Astrocyte of the hippocampus (primary cell): ENCODE measurements around the gene RRP9.
"Not testable (repeated sequence)": the region's sequence is repeated elsewhere in the genome, so short reads cannot be mapped to it uniquely, and the experiment has no call there.

ENCODE experiments used
- DNase-seq: peaks from one replicate; pipeline ENCODE4 v3.0.0; 2011; ENCODE audit warnings: low read depth, low spot score

The RRP9 gene, protein sequence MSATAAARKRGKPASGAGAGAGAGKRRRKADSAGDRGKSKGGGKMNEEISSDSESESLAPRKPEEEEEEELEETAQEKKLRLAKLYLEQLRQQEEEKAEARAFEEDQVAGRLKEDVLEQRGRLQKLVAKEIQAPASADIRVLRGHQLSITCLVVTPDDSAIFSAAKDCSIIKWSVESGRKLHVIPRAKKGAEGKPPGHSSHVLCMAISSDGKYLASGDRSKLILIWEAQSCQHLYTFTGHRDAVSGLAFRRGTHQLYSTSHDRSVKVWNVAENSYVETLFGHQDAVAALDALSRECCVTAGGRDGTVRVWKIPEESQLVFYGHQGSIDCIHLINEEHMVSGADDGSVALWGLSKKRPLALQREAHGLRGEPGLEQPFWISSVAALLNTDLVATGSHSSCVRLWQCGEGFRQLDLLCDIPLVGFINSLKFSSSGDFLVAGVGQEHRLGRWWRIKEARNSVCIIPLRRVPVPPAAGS

DNA sequence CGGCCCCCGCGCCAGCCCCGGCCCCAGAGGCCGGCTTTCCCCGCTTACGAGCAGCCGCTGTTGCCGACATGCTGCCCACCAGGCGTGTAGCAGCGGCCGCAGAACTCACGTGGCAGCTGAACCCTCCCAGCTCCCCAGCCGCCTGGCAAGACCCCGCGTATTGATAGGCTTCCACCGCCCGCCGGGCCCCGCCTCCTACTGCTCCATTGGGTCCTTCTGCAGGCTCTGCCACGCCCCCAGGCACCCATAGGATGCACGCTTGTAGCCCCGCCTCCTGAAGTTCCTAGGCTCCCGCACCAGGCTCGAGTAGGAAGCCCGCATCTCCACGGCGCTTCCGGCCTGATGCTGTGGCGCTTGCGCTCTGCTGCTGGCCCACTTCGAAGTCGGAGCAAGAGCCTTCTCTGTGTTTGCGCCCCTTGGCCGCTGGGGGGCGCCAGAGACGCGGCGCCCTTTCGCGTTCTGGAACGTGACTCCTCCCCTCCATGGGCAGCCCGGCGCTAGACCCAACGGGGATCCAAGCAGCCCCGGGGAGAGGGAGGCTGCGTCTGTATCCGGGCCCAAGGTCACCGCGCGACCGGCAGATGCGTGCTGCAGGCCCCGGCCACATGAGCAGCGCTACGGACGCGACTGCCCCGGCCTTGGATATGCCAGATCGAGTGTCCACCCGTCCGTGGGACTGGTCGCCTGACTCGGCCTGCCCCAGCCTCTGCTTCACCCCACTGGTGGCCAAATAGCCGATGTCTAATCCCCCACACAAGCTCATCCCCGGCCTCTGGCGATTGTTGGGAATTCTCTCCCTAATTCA is at the start of gene RRP9, which contains the start of gene PARP3:
RRP9 (minus strand) TSS at position 107 of the 805 bp plus-strand sequence; CDS start at position 70, 37 bp downstream.
PARP3 (plus strand) TSS at position 566 of the 805 bp plus-strand sequence. CDS start 993 bp downstream, outside the sequence.
- DNase-seq = peak; percentile 100

DNA sequence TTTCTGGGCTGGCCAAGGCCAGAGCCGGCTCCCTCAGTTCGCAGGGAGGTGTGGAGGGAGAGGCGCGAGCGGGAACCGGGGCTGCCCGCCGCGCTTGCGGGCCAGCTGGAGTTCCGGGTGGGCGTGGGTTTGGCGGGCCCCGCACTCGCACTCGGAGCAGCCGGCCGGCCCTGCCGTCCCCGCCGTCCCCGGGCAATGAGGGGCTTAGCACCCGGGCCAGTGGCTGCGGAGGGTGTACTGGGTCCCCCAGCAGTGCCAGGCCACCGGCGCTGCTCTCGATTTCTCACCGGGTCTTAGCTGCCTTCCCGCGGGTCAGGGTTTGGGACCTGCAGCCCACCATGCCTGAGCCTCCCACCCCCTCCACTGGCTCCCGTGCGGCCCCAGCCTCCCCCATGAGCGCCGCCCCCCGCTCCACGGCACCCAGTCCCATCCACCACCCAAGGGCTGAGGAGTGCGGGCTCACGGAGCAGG is 48.8 kb upstream of the RRP9 start:
- DNase-seq = not testable (repeated sequence)

DNA sequence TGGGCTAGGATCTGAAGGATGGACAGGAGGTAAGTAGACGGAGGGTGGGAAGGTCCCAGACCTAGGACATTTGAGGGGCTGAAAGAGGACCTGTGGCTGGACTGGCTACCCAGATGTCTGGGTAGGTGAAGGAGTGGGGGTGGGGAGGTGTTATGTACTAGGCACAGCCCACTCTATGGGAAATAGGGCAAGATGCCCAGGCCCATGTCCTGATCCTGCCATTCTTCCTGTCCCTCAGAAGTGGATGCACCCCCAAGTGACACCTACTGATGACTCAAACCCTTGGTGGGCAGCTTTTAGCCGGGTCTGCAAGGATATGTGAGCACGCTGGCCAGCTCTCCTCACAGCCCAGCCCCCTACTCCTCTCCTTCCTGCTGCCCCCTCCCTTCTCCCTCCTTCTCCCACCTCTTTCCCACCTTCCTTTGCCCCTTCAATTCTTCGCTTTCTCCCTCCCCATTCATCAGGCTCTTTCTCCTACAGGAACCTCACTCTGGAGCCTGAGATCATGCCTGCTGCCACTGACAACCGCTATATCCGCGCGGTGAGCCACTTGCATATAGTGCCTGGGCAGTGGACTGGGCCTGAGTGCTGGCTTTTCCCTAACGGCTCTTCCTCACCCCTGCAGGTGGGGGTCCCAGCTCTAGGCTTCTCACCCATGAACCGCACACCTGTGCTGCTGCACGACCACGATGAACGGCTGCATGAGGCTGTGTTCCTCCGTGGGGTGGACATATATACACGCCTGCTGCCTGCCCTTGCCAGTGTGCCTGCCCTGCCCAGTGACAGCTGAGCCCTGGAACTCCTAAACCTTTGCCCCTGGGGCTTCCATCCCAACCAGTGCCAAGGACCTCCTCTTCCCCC is 46.8 kb upstream of the RRP9 start:
- no peak for DNase-seq

DNA sequence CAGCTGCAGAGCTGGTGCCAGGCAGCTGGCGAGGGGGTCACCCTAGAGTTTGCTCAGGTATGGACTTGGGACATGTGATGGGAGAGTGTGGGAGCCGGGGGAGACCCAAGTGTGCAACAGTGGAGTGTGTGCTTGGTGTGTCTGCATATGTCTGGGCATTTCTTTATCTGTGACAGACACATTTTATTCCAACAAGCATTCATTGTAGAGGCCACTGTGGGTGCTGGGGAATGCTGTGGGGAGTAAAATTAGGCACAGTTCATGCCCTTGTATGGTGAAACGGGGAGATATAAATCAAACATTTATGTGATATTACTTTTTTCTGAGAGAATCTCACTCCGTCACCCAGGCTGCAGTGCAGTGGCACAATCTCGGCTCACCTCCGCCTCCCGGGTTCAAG is 45.9 kb upstream of the RRP9 start:
- DNase-seq = no peak

DNA sequence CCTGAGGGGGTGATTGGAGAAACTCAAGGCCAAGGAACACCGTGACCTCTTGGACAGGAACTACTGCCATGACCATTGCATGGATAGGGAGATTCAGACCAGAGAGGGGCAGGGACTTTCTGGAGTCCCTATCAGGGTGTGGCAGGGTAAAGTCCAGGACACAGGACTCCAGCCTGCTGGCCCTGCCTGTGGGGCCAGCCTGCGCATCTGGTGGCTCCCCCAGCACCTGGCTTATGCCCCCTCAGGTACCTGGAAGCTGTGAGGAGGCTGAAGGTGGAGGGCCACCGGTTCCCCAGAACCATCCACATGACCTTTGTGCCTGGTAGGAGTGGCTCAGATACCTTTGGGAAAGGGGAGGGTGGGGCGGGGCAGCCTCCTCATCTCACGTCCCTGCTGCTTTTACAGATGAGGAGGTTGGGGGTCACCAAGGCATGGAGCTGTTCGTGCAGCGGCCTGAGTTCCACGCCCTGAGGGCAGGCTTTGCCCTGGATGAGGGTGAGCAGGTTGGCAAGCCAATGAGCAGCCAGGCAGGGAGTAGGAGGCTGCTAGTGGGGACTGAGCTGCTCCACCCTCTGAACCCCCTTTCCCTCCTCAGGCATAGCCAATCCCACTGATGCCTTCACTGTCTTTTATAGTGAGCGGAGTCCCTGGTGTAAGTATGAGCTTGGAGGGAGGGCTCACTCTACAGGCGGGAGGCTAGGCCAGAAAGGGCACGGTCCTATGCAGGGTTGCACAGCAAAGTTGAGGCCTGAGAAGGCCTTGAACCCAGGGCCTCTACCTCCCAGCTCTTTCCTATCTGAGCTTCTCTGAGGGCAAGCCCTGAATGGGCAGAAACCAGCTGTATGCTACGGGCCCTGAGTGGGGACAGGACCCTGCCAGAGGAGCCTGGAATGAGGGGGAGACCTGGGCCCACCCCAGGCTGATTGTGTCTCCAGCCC is 44.6 kb upstream of the RRP9 start:
- DNase-seq = no peak

DNA sequence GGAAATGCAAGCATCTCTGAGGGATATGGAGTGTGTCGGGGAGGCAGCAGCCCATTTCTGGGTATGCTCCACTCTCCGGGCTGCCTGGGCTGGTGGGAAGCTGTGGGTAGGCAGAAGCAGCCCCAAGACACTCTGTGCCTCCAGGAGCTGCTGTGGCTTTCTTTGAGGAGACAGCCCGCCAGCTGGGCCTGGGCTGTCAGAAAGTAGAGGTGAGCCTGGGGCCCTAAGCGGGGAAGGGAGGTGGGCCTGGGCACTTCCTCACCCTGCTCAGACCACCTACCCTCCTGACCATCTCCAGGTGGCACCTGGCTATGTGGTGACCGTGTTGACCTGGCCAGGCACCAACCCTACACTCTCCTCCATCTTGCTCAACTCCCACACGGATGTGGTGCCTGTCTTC is 43.4 kb upstream of the RRP9 start:
- no peak for DNase-seq

DNA sequence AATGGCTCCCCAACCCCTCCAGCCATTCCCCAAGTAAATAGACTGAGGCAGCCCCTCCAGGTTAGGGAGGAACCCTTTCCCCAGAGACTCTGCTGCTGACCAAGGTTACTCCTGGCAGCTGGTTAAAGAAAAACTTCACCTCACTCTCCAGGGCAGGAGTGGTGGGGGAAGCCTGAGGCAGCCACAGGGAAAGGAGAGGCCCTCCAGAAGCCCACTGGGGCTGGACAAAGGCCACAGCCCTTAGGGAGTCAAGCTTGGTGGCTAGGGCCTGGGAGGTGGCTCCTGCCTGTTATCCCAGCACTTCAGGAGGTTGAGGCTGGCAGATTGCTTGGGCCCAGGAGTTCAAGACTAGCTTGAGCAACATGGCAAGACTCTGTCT is 42.6 kb upstream of the RRP9 start:
- no peak for DNase-seq

DNA sequence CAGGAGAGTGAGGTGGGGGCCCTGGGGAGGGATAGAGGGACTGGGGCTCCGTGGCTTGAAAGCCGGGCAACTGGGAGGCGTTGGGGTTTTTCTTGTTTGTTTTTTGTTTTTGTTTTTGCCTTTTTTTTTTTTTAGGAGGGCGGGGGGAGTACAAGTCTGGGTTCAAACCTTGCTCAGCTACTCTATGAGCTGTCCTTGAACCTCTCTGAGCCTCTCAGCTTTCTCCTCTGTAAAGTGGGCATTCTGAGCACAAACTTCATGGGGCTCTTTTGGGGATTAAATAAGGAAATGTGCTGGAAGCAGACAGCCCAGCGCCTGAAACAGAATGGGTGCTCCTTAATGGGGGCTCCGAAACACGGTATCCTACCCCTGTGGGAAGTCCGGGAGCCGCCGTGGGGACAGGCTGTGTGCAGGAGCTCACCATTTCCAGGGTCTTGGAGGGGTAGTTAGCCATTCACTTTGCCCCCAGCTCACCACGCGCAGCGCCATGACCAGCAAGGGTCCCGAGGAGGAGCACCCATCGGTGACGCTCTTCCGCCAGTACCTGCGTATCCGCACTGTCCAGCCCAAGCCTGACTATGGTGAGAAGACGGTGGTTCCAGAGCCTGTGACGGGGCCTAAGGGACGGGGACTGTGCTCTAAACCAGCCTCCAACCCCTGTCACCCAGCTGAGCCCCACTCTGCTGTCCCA is 42.0 kb upstream of the RRP9 start:
- DNase-seq = no peak

DNA sequence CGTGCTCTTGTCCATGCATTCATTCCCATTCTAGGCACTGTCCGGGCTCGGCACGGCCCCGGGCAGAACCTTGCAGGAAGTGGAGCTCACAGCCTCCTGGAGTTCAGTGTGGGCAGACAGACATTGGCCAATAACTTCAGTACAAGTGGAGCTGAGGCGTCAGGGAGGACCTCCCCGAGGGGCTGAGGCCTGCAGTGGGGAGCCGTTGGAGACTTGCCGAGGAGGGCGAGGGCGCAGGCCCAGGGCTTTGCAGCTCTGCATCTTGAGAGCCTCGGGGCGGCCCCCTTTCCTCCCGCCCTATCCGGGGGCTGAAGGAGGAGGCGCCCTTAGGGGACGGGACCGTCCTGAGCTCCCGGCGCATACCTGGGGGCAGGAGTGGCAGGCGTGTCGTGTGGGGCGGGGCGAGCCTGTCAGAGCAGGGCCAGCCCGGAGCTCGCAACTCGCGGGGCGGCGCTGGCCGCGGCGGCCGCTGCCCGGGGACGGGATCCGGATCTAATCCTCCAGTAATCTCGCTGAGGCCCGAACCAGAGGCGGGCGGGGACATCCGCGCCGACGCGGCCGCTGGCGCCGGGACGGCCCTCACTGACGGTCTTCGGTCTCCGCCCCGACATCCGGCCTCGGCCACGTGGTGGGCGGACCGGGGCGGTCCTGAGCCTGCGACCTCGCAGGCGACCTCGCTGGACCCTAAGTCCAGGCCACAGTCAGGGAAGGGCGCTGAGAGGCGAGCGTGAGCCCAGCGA is 41.3 kb upstream of the RRP9 start, which contains the start of gene ACY1:
ACY1 (plus strand) TSS at position 698 of the 740 bp plus-strand sequence. CDS start 530 bp downstream, outside the sequence.
- peak; percentile 94 for DNase-seq

DNA sequence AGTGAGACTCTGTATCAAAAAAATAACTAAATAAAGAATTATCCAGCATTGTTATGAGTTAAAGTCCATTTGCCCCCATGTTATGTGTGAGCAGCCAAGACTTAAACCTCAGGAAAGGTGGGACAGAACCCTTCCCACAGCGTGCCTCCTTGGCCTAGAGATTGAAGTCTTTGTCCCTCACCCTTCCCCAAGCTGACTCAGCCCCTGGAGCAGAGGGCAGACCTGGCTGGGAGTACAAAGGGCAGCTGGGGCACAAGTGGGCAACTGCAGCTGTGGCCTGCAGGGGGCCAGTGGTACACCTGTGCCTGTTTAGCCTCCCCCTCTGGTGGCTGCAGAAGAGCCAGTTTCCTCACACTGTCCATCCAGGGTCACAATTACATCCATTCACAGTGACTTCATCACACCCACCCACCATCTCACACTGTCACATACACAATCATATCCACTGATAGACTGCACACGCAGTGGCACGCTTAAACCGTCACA is 40.7 kb upstream of the RRP9 start:
- peak; percentile 55 for DNase-seq

DNA sequence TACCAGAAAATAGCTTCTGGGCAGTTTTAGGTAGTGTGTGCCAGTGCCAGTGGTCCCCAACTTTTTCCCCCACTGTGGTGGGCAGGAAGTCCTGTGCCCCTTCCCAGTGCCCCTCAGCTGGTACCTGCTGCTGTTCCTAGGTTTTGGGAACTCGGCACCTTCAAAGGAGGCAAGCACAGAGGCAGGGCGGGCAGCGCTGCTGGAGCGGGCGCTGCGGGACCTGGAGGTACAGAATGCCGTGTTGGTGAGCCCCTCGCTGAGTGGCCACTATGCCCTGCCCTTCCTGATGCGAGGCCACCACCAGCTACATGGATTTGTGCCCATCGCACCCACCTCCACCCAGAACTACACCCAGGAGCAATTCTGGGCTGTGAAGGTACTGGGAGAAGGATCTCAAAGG is 38.5 kb upstream of the RRP9 start:
- DNase-seq = no peak

DNA sequence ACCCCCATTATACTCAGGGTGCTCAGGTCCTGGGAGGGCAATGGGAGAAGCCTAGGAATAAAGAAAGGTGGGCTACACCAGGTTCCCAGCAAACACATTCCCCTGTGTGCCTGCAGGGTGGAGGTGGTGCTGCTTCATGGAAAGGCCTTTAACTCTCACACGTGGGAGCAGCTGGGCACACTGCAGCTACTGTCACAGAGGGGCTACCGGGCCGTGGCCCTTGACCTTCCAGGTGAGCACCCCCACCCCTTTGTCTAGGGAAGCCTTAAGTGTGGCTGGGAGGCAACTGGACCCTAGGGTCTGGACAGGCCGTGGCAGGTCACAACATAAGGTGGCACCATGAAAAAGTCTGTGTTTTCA is 36.4 kb upstream of the RRP9 start:
- no peak for DNase-seq

DNA sequence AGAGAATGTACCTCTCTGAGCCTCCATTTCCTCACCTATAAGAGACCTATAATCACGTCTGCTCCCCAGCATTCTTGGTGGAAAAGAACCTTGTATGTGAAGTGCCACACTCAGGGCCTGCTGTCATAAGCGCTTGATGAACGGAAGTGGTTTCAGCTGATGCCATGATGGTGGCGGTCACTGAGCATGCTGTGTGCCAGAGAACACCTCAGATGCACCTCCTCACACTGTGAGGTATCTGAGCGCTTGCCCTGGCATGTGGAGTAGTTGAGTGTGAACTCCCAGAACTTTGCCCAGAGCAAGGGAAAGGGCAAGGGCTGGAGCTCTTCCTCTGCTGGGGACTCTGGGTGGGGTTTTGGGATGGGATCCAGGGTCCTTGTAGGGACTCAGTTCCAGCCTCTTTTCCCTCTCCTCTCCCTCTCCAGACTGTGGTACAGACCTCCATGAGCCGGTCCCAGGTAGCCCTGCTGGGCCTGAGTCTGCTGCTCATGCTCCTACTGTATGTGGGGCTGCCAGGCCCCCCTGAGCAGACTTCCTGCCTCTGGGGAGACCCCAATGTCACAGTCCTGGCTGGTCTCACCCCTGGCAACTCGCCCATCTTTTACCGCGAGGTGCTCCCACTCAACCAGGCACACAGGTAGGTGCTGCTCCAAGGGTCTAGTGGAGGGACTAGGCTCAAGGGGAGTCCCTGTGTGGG is 35.9 kb upstream of the RRP9 start:
- DNase-seq = no peak

DNA sequence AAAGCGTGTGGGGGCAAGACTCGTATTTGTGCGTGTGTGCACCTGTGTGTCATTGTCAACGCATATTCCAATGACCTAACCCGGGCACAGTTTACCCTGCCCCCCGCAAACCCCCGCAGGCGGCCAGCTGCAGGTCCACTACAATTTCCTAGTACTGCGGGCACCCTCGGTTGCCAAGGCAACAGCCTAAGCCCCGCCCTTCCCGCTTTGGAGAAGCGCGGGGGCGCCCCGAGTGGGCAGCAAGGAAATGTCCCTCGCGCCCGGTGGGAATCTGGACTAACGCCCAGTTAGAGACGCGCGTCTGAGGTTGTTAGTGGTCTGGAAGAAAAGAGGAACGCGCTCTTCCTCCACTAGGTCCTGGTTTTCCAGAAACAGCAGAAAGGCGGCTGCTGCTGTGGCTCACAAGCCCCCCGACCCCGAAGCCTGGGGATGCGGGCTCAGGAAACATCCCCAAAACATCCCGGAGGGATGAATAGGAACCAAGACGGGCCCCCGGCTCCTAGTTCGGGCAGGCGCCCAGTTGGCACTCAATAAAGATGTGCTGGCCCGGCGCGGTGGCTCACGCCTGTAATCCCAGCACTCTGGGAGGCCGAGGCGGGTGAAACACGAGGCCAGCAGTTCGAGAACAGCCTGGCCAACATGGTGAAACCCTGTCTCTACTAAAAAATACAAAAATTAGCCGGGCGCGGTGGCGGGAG is 34.3 kb upstream of the RRP9 start:
- DNase-seq = peak; percentile 89

DNA sequence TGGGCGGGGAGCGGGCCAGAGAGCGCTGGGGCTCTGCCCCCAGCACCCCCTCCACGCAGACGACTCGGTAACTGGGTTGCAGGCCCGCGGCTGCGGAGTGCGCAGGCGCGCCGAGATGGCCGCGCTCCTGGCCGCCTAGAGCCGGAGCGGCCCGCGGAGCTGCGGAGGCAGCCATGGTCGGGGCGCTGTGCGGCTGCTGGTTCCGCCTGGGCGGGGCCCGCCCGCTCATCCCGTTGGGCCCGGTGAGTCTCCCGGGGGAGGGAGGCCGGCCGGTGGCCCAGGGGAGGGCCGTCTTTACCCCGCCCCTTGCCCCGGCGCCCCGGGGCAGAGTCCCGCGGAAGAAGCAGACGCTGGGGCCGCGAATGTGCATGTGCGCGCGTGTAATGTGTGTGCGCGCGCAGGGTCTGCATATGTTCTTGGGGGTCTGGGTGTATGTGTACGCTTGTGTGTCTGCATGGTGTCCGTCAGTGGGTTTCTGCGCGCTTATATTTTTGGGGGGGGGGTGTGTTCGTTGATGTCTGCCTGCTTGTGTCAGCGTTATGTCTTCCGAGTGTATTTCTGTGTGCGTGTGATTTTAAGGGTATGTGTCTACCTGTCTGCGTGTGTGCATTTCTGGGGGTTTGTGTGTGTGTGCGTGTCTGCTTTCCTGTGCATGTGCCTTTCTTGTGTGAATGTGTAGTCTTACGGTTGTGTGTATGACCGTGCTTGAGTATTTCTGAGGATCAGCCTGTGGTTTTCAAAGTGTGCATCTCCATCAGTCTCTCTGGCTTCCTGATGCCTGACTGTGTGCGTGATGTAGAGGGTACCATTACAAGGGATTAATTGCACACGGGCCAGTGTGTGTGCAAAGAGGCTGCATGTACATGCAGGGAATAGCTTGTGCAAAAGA is 33.5 kb upstream of the RRP9 start, which contains the start of gene ABHD14A:
ABHD14A (plus strand) TSS at position 102 of the 889 bp plus-strand sequence; CDS start at position 174, 72 bp downstream.
- peak; percentile 86 for DNase-seq

DNA sequence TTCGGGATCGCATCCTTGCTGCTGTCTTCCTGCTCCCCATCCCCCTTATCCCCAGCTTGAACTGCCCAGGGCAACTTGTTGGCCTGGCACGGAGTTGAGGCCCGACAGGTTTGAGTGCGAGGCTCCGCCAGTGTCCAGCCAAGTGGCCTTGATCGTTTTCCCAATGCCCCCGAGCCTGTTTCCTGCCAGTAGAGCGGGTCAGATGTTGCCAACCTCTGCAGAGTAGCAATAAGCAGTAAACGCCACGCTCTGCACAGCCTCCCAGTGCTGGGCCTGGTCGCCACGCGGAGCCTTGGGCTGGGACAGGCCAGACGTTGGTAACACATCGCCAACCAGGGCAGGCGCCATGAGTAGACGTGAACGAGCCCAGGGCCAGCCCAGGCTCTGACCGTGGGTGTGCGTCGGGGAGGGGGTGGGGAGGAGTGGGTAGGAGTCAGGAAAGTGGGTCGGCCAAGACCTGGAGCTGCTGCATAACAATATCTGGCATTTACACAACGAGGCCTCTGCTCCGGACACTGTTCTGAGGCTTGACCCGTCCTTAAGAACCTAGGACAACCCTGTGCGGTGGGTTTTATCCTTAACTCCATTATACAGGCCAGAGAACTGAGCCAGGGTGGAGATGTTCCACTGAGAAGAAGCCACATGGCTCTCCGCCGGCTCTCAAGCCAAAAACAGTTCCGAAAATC is 32.7 kb upstream of the RRP9 start:
- DNase-seq = no peak
